ENCODE data around the gene LILRA1.
"Not testable (repeated sequence)": the region's sequence is repeated elsewhere in the genome, so short reads cannot be mapped to it uniquely, and the experiment has no call there.

LILRA1 gene

DNA sequence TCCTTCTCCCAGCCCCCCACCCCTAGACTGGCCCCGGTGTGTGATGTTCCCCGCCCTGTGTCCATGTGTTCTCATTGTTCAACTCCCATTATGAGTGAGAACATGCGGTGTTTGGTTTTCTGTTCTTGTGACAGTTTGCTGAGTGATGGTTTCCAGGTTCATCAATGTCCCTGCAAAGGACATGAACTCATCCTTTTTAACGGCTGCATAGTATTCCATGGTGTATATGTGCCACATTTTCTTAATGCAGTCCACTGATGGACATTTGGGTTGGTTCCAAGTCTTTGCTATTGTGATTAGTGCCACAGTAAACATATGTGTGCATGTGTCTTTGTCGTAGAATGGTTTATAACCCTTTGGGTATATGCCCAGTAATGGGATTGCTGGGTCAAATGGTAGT, 15.2 kb upstream of the LILRA1 start:
- not testable (repeated sequence) for DNase-seq

DNA sequence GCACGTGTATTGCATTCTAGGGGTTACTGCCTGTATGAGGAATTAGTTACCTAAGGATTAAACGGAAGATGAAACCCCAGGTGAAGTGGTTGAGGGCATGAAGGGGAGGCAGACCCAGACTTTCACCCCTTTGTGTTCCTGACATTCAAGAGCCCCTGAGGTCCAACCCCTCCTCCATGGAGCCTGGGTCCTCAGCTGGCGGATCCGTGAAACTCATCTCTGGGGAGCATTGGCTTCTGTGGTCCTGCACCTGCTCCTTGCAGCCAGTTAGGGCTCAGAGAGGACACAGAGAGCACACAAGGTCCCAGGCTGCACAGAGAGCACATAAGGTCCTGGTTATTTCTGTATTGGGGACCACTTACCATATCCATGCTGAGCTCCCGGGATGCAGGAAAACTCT, 7.0 kb upstream of the LILRA1 start:
- no peak for DNase-seq

DNA sequence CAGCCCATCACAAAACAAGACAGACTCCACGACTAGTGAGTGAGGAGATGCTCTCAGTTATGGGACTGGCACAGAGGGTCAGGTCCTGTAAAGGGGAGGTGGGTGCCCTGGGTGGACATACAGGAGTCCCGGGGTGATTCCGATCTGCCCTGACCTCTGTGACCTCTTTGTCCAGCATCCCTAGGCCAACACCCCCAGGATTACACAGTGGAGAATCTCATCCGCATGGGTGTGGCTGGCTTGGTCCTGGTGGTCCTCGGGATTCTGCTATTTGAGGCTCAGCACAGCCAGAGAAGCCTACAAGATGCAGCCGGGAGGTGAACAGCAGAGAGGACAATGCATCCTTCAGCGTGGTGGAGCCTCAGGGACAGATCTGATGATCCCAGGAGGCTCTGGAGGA, 6.4 kb upstream of the LILRA1 start:
- no peak for DNase-seq

DNA sequence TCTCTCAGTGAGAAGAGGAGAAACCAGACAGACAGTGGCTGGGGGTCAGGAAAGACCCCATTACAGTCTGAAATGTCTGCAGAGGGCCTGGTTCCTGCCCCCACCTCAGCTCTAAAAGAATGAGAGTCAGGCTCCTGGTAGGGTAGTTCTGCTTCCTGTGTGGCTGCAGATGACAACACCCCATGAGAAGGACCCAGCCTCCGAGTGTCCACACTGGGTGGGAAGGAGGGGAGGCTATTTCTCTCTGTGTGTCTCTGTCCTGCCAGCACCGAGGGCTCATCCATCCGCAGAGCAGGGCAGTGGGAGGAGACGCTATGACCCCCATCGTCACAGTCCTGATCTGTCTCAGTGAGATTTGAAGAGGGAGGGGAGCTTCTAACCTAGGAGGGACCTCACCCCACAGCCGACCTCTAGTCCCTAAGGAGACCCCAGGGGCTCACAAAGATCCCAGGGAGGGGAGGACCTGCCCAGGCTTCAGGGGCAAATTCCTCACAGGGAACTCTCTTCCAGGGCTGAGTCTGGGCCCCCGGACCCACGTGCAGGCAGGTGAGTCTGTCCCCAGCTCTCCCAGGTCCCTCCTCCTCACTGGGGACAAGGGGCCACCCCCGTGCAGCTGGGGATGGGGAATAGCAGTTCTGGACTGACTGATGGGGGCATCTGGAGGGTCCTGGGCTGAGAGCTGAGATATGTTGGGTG, 647 bp downstream of the LILRA1 start:
- not testable (repeated sequence) for DNase-seq

GRCh38 chr19:54594737-54595136, 1.3 kb downstream of the LILRA1 start:
- DNase-seq: no peak

- DNase-seq: not testable (repeated sequence)
These were observed 2.4 kb downstream of the LILRA1 start for GRCh38 chr19:54595680-54596436.

DNA sequence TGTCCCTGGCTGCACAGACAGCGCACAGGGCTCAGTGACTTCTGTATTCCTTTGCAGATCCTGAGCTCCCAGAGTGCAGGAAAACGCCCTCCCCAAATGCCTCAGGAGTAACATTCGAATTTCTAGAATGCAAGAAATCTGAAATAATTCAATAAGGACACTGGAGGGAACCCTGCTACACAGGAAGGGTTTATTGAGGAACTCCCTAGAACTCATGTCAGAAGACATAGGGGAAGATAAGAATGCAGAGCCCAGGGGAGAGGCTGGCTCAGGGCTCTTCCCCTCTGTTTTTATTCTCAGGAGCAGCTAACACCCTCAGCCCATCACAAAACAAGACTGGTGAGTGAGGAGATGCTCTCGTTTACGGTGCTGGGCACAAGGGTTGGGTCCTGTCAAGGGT, 6.8 kb downstream of the LILRA1 start:
- no peak for DNase-seq

DNA sequence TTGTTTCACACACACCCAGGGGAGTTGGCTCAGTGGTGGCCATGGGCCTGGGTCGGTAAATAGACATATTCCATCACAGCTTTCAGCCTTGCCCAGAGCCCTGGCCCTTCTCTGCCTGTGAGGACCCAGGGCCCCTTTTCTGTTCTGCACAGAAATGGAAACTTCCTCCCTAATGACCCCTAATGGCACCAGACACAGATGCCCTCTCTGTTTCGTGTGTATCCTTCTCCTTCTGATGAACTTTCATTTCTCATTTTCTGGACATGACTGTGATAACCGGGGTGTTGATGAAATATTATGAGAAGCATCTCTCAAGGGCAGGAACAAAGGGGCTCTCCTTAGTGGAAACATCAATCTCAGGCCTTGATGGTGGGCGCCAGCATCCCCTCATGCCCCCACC, 12.8 kb downstream of the LILRA1 start:
- no peak for DNase-seq

GRCh38 chr19:54606891-54607784, 13.7 kb downstream of the LILRA1 start:
- DNase-seq: no peak

DNA sequence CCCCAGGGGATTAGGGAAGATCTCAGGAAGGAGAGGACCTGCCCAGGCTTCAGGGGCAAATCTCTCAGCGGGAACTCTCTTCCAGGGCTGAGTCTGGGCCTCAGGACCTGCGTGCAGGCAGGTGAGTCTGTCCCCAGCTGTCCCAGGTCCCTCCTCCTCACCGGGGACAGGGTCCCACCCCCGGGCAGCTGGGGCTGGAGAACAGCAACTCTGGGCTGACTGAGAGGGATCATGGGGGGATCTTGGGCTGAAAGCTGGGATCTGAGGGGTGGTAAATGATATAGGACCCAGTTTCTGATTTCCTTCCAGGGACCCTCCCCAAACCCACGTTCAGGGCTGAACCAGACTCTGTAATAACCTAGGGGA, 14.3 kb downstream of the LILRA1 start:
- DNase-seq: no peak

DNA sequence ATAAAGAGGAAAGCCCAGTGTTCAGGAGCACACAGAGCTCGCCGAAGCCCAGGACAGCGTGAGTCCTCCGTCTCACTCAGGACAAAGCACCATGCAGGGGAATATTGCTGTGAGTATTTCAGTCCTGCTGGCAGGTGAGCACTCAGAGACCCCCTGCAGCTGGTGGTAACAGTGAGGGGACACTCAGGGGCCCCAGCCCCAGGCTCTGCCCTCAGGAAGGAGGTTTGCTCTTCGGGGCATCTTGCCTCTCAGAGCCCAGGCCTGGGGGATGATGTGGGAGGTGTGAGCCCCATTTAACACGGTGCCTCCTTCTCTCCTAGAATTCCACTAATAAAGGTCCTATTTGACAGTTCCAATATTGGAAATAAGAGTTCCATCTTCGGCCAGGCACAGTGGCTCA, 14.8 kb downstream of the LILRA1 start:
- no peak for DNase-seq

DNA sequence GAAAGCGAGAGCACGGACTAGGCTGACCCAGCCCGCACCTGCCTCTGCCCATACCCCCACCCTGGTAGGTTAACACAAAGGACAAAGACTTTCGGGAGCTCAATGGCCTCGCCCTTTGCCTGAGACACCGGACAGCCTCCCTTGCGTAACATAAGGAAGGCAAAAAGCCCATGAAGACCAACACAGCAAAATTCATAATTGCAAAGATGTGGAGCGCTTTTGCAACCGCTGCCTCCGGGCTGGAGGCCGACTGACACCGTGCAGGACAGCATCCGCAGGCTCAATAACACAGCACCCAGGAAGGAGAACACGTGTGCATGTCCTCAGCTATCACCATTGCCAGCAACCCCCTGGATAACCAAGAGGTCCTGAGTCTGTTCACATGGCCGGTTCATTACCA, 15.4 kb downstream of the LILRA1 start:
- DNase-seq: no peak

GRCh38 chr19:54609356-54609791, 15.9 kb downstream of the LILRA1 start:
- no peak for DNase-seq

DNA sequence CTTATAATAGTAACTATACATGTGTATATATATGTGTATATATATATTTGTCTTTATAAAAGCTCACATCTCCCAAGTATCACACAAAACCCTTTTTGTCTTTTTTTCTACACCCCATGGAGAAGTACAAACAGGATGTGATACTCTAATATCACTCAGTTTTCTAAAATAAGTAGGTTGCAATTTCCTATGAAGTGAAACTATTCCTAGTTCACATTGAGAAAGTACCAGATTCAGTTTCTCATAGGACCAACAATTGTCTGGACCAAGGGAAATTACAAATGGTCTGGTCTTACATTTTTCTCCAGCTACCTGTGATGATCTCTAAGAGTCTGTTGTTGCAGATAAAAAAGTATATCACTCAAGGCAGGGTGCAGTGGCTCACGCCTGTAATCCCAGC, 19.0 kb downstream of the LILRA1 start:
- no peak for DNase-seq

- DNase-seq: no peak
These were observed 21.3 kb downstream of the LILRA1 start for GRCh38 chr19:54614726-54615125.

DNA sequence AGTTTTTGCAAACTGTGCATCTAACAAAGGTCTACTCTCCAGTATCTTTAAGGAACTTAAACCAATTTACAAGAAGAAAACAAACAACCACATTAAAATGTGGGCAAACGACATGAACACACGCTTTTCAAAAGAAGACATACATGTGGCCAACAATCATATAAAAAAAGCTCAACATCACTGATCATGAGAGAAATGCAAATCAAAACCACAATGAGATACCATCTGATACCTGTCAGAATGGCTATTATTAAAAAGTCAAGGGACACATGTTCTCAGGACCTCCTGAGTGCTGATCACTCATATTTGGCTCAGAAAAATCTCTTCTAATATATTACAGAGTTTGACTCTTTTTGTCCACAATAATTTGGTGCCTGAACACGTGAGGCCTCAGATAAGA, 22.6 kb downstream of the LILRA1 start:
- DNase-seq: no peak

DNA sequence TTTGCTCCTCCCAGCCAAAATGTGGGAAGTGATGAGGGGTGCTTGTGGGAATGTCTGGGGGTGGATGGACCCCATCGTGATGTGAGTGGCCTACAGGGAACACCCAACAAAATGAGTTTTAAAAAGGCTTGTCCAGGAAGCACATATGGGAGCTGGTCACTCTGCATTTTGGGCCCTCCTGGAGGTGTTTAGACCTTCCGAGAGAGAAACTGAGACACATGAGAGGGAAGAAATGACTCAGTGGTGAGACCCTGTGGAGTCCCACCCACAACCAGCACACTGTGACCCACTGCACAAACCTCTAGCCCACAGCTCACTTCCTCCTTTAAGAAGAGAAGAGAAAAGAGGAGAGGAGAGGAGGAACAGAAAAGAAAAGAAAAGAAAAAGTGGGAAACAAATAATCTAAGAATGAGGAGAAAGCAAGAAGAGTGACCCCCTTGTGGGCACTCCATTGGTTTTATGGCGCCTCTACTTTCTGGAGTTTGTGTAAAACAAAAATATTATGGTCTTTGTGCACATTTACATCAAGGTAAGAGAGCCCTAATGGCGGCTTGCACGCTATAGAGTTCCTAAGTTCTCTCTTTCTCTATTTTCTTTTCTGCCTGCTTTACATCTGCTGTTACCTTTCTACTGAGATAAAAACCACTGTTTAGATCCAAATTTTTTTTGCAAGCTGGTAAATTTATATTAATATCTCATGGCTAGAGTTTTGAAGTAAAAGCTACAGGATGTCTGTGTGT, 23.6 kb downstream of the LILRA1 start:
- DNase-seq: no peak

GRCh38 chr19:54620464-54620863, 27.0 kb downstream of the LILRA1 start:
- no peak for DNase-seq

- no peak for DNase-seq
These were observed 29.0 kb downstream of the LILRA1 start for GRCh38 chr19:54622431-54622830.

DNA sequence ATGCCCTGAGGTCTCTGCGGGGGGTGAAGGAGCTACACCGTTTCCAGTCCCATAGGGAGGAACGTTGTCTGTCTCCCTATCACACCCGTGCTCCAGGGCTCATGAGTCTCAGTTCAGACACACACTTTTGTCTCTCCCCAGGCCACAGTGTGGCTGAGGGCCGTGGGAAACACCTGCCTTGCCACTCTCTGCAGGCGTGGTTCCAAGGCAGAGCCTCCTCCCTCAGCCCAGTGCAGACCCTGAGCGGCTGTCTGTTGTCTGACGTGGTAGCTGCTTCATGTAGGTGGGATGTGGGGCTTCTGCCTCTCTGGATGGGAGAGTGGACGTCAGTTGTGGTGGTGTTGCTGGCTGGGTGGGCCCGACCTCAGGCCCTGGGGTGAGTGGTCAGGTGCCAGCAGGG, 30.8 kb downstream of the LILRA1 start:
- not testable (repeated sequence) for DNase-seq

GRCh38 chr19:54624934-54625730, 31.7 kb downstream of the LILRA1 start:
- not testable (repeated sequence) for DNase-seq

GRCh38 chr19:54626757-54627156, 33.3 kb downstream of the LILRA1 start:
- no peak for DNase-seq
